ENCODE measurements around the gene GPR21. TPM values are rescaled to one million over a fixed set of nuclear protein-coding genes. Genes with fewer than 3 reads are reported as not detected.

Gene GPR21
- total and polyA plus RNA-seq, 2 experiments from 2014 or later, result 0.90 TPM; not detected in 1

DNA sequence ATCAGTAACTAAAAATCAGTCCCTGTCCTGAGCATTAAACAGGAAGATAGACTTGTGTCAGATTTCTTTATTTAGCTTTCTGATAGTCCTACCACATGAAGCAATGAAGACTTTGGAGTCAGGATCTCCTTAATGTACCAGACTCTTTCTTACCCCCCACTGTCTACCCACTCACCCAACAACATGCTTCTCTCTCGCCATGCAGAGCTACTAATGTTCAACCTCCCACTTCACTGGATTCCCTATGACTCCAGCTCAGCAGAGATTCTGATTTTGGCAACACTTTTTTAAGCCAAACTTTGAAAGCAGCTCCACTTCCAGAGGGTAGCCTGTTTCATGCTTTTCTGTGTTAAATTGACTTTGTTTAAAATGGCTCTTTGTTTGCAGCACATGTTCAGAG lies 50.8 kb downstream of the GPR21 start (continued):
- TF ChIP-seq, protein P1, sequence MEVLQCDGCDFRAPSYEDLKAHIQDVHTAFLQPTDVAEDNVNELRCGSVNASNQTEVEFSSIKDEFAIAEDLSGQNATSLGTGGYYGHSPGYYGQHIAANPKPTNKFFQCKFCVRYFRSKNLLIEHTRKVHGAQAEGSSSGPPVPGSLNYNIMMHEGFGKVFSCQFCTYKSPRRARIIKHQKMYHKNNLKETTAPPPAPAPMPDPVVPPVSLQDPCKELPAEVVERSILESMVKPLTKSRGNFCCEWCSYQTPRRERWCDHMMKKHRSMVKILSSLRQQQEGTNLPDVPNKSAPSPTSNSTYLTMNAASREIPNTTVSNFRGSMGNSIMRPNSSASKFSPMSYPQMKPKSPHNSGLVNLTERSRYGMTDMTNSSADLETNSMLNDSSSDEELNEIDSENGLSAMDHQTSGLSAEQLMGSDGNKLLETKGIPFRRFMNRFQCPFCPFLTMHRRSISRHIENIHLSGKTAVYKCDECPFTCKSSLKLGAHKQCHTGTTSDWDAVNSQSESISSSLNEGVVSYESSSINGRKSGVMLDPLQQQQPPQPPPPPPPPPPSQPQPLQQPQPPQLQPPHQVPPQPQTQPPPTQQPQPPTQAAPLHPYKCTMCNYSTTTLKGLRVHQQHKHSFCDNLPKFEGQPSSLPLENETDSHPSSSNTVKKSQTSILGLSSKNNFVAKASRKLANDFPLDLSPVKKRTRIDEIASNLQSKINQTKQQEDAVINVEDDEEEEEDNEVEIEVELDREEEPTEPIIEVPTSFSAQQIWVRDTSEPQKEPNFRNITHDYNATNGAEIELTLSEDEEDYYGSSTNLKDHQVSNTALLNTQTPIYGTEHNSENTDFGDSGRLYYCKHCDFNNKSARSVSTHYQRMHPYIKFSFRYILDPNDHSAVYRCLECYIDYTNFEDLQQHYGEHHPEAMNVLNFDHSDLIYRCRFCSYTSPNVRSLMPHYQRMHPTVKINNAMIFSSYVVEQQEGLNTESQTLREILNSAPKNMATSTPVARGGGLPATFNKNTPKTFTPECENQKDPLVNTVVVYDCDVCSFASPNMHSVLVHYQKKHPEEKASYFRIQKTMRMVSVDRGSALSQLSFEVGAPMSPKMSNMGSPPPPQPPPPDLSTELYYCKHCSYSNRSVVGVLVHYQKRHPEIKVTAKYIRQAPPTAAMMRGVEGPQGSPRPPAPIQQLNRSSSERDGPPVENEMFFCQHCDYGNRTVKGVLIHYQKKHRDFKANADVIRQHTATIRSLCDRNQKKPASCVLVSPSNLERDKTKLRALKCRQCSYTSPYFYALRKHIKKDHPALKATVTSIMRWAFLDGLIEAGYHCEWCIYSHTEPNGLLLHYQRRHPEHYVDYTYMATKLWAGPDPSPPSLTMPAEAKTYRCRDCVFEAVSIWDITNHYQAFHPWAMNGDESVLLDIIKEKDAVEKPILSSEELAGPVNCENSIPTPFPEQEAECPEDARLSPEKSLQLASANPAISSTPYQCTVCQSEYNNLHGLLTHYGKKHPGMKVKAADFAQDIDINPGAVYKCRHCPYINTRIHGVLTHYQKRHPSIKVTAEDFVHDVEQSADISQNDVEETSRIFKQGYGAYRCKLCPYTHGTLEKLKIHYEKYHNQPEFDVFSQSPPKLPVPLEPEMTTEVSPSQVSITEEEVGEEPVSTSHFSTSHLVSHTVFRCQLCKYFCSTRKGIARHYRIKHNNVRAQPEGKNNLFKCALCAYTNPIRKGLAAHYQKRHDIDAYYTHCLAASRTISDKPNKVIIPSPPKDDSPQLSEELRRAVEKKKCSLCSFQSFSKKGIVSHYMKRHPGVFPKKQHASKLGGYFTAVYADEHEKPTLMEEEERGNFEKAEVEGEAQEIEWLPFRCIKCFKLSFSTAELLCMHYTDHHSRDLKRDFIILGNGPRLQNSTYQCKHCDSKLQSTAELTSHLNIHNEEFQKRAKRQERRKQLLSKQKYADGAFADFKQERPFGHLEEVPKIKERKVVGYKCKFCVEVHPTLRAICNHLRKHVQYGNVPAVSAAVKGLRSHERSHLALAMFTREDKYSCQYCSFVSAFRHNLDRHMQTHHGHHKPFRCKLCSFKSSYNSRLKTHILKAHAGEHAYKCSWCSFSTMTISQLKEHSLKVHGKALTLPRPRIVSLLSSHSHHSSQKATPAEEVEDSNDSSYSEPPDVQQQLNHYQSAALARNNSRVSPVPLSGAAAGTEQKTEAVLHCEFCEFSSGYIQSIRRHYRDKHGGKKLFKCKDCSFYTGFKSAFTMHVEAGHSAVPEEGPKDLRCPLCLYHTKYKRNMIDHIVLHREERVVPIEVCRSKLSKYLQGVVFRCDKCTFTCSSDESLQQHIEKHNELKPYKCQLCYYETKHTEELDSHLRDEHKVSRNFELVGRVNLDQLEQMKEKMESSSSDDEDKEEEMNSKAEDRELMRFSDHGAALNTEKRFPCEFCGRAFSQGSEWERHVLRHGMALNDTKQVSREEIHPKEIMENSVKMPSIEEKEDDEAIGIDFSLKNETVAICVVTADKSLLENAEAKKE (CRISPR knock-in tag; IDR thresholded peaks at IDR 0.05), result no peak
- TF ChIP-seq, protein P2, sequence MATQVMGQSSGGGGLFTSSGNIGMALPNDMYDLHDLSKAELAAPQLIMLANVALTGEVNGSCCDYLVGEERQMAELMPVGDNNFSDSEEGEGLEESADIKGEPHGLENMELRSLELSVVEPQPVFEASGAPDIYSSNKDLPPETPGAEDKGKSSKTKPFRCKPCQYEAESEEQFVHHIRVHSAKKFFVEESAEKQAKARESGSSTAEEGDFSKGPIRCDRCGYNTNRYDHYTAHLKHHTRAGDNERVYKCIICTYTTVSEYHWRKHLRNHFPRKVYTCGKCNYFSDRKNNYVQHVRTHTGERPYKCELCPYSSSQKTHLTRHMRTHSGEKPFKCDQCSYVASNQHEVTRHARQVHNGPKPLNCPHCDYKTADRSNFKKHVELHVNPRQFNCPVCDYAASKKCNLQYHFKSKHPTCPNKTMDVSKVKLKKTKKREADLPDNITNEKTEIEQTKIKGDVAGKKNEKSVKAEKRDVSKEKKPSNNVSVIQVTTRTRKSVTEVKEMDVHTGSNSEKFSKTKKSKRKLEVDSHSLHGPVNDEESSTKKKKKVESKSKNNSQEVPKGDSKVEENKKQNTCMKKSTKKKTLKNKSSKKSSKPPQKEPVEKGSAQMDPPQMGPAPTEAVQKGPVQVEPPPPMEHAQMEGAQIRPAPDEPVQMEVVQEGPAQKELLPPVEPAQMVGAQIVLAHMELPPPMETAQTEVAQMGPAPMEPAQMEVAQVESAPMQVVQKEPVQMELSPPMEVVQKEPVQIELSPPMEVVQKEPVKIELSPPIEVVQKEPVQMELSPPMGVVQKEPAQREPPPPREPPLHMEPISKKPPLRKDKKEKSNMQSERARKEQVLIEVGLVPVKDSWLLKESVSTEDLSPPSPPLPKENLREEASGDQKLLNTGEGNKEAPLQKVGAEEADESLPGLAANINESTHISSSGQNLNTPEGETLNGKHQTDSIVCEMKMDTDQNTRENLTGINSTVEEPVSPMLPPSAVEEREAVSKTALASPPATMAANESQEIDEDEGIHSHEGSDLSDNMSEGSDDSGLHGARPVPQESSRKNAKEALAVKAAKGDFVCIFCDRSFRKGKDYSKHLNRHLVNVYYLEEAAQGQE (IDR thresholded peaks at IDR 0.05; ENCODE audit: unreplicated experiment), result no peak

Small RNA genes within 50 kb of the gene (small RNA-seq; reads per million reads assigned to genes)
- gene GPR21 (ENCODE audit: low replicate concordance), result not detected

Other genes with a start within 250 kb of the GPR21 start
- gene OR5C1, start 244.7 kb upstream of the GPR21 start, total RNA-seq (2014; rRNA removed; shearing (Covaris generic)), result not detected in 2 replicates
- not detected in 2 replicates for gene OR5C1, start 244.7 kb upstream of the GPR21 start, polyA plus RNA-seq (2016; fragmentation: Nextera tagmentation; extraction: Ambion mirVana)
- gene OR1K1, start 233.5 kb upstream of the GPR21 start, total RNA-seq (2014; rRNA removed; shearing (Covaris generic)), result not detected in 2 replicates
- gene OR1K1, start 233.5 kb upstream of the GPR21 start, polyA plus RNA-seq (2016; fragmentation: Nextera tagmentation; extraction: Ambion mirVana), result not detected in 2 replicates
- gene PDCL, start 205.1 kb upstream of the GPR21 start, total RNA-seq (2014; rRNA removed; shearing (Covaris generic)), result 21.2 and 26.6 TPM in 2 replicates
- gene PDCL, start 205.1 kb upstream of the GPR21 start, polyA plus RNA-seq (2016; fragmentation: Nextera tagmentation; extraction: Ambion mirVana), result 15.5 and 16.6 TPM in 2 replicates
- 37.5 and 42.1 TPM in 2 replicates for gene RC3H2, start 128.3 kb upstream of the GPR21 start, total RNA-seq (2014; rRNA removed; shearing (Covaris generic))
- gene RC3H2, start 128.3 kb upstream of the GPR21 start, polyA plus RNA-seq (2016; fragmentation: Nextera tagmentation; extraction: Ambion mirVana), result 20.6 and 24.9 TPM in 2 replicates
- gene ZBTB6, start 120.3 kb upstream of the GPR21 start, total RNA-seq (2014; rRNA removed; shearing (Covaris generic)), result 12.7 and 16.9 TPM in 2 replicates
- 3.2 and 4.0 TPM in 2 replicates for gene ZBTB6, start 120.3 kb upstream of the GPR21 start, polyA plus RNA-seq (2016; fragmentation: Nextera tagmentation; extraction: Ambion mirVana)
- 9.0 and 9.7 TPM in 2 replicates for gene ZBTB26, start 102.2 kb upstream of the GPR21 start, total RNA-seq (2014; rRNA removed; shearing (Covaris generic))
- 2.7 and 3.0 TPM in 2 replicates for gene ZBTB26, start 102.2 kb upstream of the GPR21 start, polyA plus RNA-seq (2016; fragmentation: Nextera tagmentation; extraction: Ambion mirVana)
- 33.9 and 34.0 TPM in 2 replicates for gene RABGAP1, start 92.6 kb upstream of the GPR21 start, total RNA-seq (2014; rRNA removed; shearing (Covaris generic))
- gene RABGAP1, start 92.6 kb upstream of the GPR21 start, polyA plus RNA-seq (2016; fragmentation: Nextera tagmentation; extraction: Ambion mirVana), result 8.1 and 8.5 TPM in 2 replicates
- gene STRBP, start 234.9 kb downstream of the GPR21 start, total RNA-seq (2014; rRNA removed; shearing (Covaris generic)), result 113 and 116 TPM in 2 replicates
- gene STRBP, start 234.9 kb downstream of the GPR21 start, polyA plus RNA-seq (2016; fragmentation: Nextera tagmentation; extraction: Ambion mirVana), result 80.5 and 89.0 TPM in 2 replicates